Right lobe of liver (tissue), 6 donors: ENCODE results near the gene SLC26A4. TPM values are rescaled to one million over a fixed set of nuclear protein-coding genes. Genes with fewer than 3 reads are reported as not detected.

ENCODE experiments used
- ATAC-seq, 4 donors: fragments of 200-7000 bp; cut with Tn5 transposase; one replicate each; pipeline ENCODE4 v1.9.1; 2020; ENCODE audit warnings: mild to moderate bottlenecking in 4 of 4, moderate library complexity in 4 of 4
- DNase-seq, 3 donors: peaks; one replicate each; pipeline ENCODE4 v3.0.0-alpha.2; 2020
- H3K27ac ChIP-seq, 3 donors: fragments of 200-600 bp; one replicate each; pipeline ENCODE4 v1.8.0; 2022
- H3K27me3 ChIP-seq, 2 donors: fragments of 200-600 bp; one replicate each; pipeline ENCODE4 v1.8.0; 2022
- H3K36me3 ChIP-seq, 4 donors: fragments of 200-600 bp; sonication (generic) in 1 of 4; one replicate each; pipeline versions ENCODE4 v1.5.1 to v1.8.0; 2017 to 2022; ENCODE audit warnings: control low read depth in 1 of 4
- H3K4me1 ChIP-seq, 4 donors: fragments of 200-600 bp; sonication (generic) in 1 of 4; one replicate each; pipeline versions ENCODE4 v1.5.1 to v1.8.0; 2017 to 2022; ENCODE audit warnings: control low read depth in 1 of 4
- H3K4me3 ChIP-seq, 3 donors: fragments of 200-600 bp; one replicate each; pipeline ENCODE4 v1.8.0; 2022
- H3K9me3 ChIP-seq, 4 donors: fragments of 200-600 bp; sonication (generic) in 1 of 4; one replicate each; pipeline versions ENCODE4 v1.5.1 to v1.8.0; 2017 to 2022; ENCODE audit warnings: control low read depth in 1 of 4
- POLR2A ChIP-seq: fragments of 450-650 bp; IDR thresholded peaks from one replicate; pipeline ENCODE4 v1.6.1; 2017; ENCODE audit warnings: antibody characterized with exemption, mild to moderate bottlenecking
- WGBS: methylation state at CpG from one replicate; pipeline ENCODE4 v1.1.6; 2018; ENCODE audit warnings: low coverage, low lambda C conversion rate; ENCODE audit not compliant: insufficient coverage; ENCODE audit errors: missing lambda C conversion rate; 5-methylcytosine and 5-hydroxymethylcytosine counted together
- intact Hi-C, 2 donors: fragments of 100-400 bp; cut with DNase I; formaldehyde crosslinking; loops; one replicate each; pipeline versions ENCODE4 v1.11.2 to v1.14.1; 2022
- total RNA-seq, 6 experiments: library from RNA; depleted of rRNA in 2 of 6; stranded (reverse); fragments of >200 nt in 2 of 6; fragmentation: NEBNext Ultra II Directional in 3 of 6; extraction: Animal tissue kit (Norgen Biotek cat#: 25700) in 3 of 6; gene quantifications; one replicate each; pipeline versions ENCODE4 v1.1.0 to v1.2.4, GENCODE V29; 2016 to 2023
- TF ChIP-seq, protein P1 (sequence below), 4 donors: fragments of 200-600 bp in 3 of 4; fragments of 450-650 bp in 1 of 4; IDR thresholded peaks; one replicate each; pipeline versions ENCODE4 v1.5.1 to v1.8.0; 2016 to 2022; ENCODE audit warnings: antibody characterized with exemption in 4 of 4, mild to moderate bottlenecking in 2 of 4
- donor health status: DM: no; HTN: yes; CAD: no.
- donor health status: DM: no; HTN: no; CAD: no.
- donor health status: DM: no; HTN: no; CAD: no.
- donor health status: DM: no; HTN: yes; CAD: no.
- donor health status: DM: no; HTN: yes; CAD: no.

SLC26A4 gene
- total RNA-seq, 6 experiments from 2014 or later, result 0.05 to 0.68 (median 0.27) TPM; not detected in 1

- DNase-seq, result no peak
- intact Hi-C loops, result no loop called here
- no peaks in the 10 kb centered on the region for H3K4me1 ChIP-seq
- no peak for TF ChIP-seq POLR2A
- TF ChIP-seq, protein P1, sequence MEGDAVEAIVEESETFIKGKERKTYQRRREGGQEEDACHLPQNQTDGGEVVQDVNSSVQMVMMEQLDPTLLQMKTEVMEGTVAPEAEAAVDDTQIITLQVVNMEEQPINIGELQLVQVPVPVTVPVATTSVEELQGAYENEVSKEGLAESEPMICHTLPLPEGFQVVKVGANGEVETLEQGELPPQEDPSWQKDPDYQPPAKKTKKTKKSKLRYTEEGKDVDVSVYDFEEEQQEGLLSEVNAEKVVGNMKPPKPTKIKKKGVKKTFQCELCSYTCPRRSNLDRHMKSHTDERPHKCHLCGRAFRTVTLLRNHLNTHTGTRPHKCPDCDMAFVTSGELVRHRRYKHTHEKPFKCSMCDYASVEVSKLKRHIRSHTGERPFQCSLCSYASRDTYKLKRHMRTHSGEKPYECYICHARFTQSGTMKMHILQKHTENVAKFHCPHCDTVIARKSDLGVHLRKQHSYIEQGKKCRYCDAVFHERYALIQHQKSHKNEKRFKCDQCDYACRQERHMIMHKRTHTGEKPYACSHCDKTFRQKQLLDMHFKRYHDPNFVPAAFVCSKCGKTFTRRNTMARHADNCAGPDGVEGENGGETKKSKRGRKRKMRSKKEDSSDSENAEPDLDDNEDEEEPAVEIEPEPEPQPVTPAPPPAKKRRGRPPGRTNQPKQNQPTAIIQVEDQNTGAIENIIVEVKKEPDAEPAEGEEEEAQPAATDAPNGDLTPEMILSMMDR (IDR thresholded peaks at IDR 0.05), result no peak
- H3K27me3 ChIP-seq, result no peaks in the 10 kb centered on the region
- WGBS, result 71% methylated on average over 7 of the region's 7 CpGs
- H3K9me3 ChIP-seq, result no peaks in the 10 kb centered on the region
- no peaks in the 10 kb centered on the region for H3K36me3 ChIP-seq
- no peak overlapping the region for H3K4me3 ChIP-seq
- H3K27ac ChIP-seq, result no peak overlapping the region
- ATAC-seq, result no peak
These were observed 29.5 kb downstream of the SLC26A4 start for GRCh38 chr7:107690084-107690483.

GRCh38 chr7:107690611-107691010, 30.0 kb downstream of the SLC26A4 start:
- no peak for DNase-seq
- 8% methylated on average over 2 of the region's 2 CpGs for WGBS

GRCh38 chr7:107691716-107692115, 31.1 kb downstream of the SLC26A4 start:
- H3K4me3 ChIP-seq, result no peak overlapping the region
- no peaks in the 10 kb centered on the region for H3K36me3 ChIP-seq
- TF ChIP-seq, protein P1 (IDR thresholded peaks at IDR 0.05), result no peak
- no peak for TF ChIP-seq POLR2A
- ATAC-seq, result peak; percentile 23 to 46 (median 26)
- H3K9me3 ChIP-seq, result no peaks in the 10 kb centered on the region
- WGBS, result 24% methylated on average over 3 of the region's 3 CpGs
- no peaks in the 10 kb centered on the region for H3K27me3 ChIP-seq
- no peak for DNase-seq
- H3K4me1 ChIP-seq, result no peaks in the 10 kb centered on the region
- no peak overlapping the region for H3K27ac ChIP-seq
- intact Hi-C loops, result no loop called here

More at GRCh38 chr7:107690611-107691010, 30.0 kb downstream of the SLC26A4 start:
- Histone ChIP-seq H3K4me1 (no peaks in the 10 kb centered on the region), H3K4me3 (no peak overlapping the region), H3K36me3 (no peaks in the 10 kb centered on the region), H3K9me3 (no peaks in the 10 kb centered on the region), H3K27me3 (no peaks in the 10 kb centered on the region), H3K27ac (no peak overlapping the region)
- intact Hi-C loops, result no loop called here
- no peak for ATAC-seq
- TF ChIP-seq POLR2A, result no peak
- TF ChIP-seq, protein P1 (IDR thresholded peaks at IDR 0.05), result no peak

GRCh38 chr7:107692501-107692900, 31.9 kb downstream of the SLC26A4 start:
- TF ChIP-seq, protein P1 (IDR thresholded peaks at IDR 0.05), result no peak
- no peak for TF ChIP-seq POLR2A
- H3K36me3 ChIP-seq, result no peaks in the 10 kb centered on the region
- no peaks in the 10 kb centered on the region for H3K27me3 ChIP-seq
- ATAC-seq (no peak), DNase-seq (no peak)
- WGBS, result 60% methylated on average over 1 of the region's 1 CpG
- H3K4me1 ChIP-seq, result no peaks in the 10 kb centered on the region
- H3K27ac ChIP-seq, result no peak overlapping the region
- no peak overlapping the region for H3K4me3 ChIP-seq
- no peaks in the 10 kb centered on the region for H3K9me3 ChIP-seq
- intact Hi-C loops, result no loop called here

- DNase-seq (no peak), ATAC-seq (no peak)
- Histone ChIP-seq H3K27me3 (no peaks in the 10 kb centered on the region), H3K4me3 (no peak overlapping the region), H3K27ac (no peak overlapping the region), H3K36me3 (no peaks in the 10 kb centered on the region), H3K4me1 (no peaks in the 10 kb centered on the region), H3K9me3 (no peaks in the 10 kb centered on the region)
- WGBS, result 24% methylated on average over 4 of the region's 4 CpGs
- TF ChIP-seq, protein P1 (IDR thresholded peaks at IDR 0.05), result no peak
- no peak for TF ChIP-seq POLR2A
- intact Hi-C loops, result no loop called here
These were observed 32.8 kb downstream of the SLC26A4 start for GRCh38 chr7:107693396-107693795.
